Measurements from ENCODE around the gene SLC35A3. TPM values are rescaled to one million over a fixed set of nuclear protein-coding genes. Genes with fewer than 3 reads are reported as not detected.

SLC35A3 gene
- total RNA-seq, 1 experiment from 2014 or later, result 16.9 TPM

DNA sequence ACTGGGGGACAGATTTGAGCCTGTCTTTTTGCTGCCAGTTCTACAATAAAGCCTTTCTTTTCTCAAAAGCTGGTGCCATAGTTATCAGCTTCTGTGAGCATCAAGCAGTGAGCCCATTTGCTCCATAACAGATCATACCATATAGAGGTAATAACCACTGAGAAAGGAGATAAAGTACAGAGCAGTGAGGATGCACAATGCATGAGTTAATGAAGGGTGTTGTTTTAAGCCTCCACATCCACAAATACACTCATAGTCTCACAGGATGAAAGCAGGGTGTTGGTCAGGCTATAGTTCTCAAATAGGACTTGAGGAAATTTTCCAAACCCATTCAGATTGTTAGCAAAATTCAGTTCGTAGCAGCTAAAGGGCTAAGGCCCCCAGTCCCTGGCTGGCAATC is 25.6 kb upstream of the SLC35A3 start:
- Mint-ChIP-seq H3K27ac (ENCODE audit: unreplicated experiment) (peak overlapping the region; percentile 48), H3K36me3 (ENCODE audit: insufficient read depth, unreplicated experiment) (no peaks in the 10 kb centered on the region), H3K4me3 (ENCODE audit: unreplicated experiment) (no peak overlapping the region), H3K27me3 (ENCODE audit: insufficient read depth, unreplicated experiment) (no peaks in the 10 kb centered on the region), H3K4me1 (ENCODE audit: low read depth, unreplicated experiment) (peaks cover 10% of the 10 kb centered on the region), H3K9me3 (ENCODE audit: unreplicated experiment) (no peaks in the 10 kb centered on the region)
- Histone ChIP-seq H3K4me1 (peaks cover 7% of the 10 kb centered on the region), H3K9me3 (no peaks in the 10 kb centered on the region), H3K27me3 (replicated peaks; ENCODE audit: control insufficient read depth, insufficient read depth, low read length) (no peaks in the 10 kb centered on the region), H3K4me3 (ENCODE audit: low read depth, low read length) (no peak overlapping the region), H3K36me3 (ENCODE audit: control insufficient read depth, insufficient read depth, low read length) (no peaks in the 10 kb centered on the region)
- TF ChIP-seq, protein P1, sequence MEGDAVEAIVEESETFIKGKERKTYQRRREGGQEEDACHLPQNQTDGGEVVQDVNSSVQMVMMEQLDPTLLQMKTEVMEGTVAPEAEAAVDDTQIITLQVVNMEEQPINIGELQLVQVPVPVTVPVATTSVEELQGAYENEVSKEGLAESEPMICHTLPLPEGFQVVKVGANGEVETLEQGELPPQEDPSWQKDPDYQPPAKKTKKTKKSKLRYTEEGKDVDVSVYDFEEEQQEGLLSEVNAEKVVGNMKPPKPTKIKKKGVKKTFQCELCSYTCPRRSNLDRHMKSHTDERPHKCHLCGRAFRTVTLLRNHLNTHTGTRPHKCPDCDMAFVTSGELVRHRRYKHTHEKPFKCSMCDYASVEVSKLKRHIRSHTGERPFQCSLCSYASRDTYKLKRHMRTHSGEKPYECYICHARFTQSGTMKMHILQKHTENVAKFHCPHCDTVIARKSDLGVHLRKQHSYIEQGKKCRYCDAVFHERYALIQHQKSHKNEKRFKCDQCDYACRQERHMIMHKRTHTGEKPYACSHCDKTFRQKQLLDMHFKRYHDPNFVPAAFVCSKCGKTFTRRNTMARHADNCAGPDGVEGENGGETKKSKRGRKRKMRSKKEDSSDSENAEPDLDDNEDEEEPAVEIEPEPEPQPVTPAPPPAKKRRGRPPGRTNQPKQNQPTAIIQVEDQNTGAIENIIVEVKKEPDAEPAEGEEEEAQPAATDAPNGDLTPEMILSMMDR (IDR thresholded peaks at IDR 0.05; ENCODE audit: insufficient read depth in 1 of 2, low read depth in 1 of 2, low read length in 1 of 2, severe bottlenecking in 1 of 2, unreplicated experiment in 1 of 2), result no peak
- no TSS peak for BruUV-seq (replicated peaks)
- intact Hi-C loops (cut with micrococcal nuclease; ENCODE audit: unreplicated experiment), result no loop called here
- no peak for DNase-seq
- ChIA-PET CTCF (no interaction called here), POLR2A (no interaction called here)

DNA sequence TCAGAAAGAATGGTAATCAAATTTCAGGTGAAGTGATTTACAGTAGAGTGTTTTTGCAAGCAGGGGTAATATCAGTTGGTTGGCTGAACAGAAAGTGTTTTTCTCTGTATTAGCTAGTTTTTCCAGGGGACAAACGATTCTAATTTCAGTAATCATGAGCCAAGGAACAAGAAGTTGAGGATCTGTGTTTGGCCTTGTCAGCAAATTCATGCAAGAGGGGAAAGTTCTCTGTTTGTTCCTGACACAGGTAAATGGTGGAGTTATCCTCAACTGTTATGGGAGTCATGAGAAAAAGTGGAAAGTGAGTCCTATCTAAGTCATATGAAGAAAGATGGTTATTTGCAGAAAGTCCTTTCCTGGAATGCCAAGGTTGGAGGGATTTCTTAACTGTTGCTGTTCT is 24.6 kb upstream of the SLC35A3 start:
- Mint-ChIP-seq H3K4me1 (ENCODE audit: low read depth, unreplicated experiment) (peaks cover 10% of the 10 kb centered on the region), H3K4me3 (ENCODE audit: unreplicated experiment) (no peak overlapping the region), H3K36me3 (ENCODE audit: insufficient read depth, unreplicated experiment) (no peaks in the 10 kb centered on the region), H3K27me3 (ENCODE audit: insufficient read depth, unreplicated experiment) (no peaks in the 10 kb centered on the region), H3K27ac (ENCODE audit: unreplicated experiment) (no peak overlapping the region), H3K9me3 (ENCODE audit: unreplicated experiment) (no peaks in the 10 kb centered on the region)
- TF ChIP-seq, protein P1 (IDR thresholded peaks at IDR 0.05; ENCODE audit: insufficient read depth in 1 of 2, low read depth in 1 of 2, low read length in 1 of 2, severe bottlenecking in 1 of 2, unreplicated experiment in 1 of 2), result no peak
- H3K4me1 ChIP-seq, result peaks cover 7% of the 10 kb centered on the region
- H3K36me3 ChIP-seq (ENCODE audit: control insufficient read depth, insufficient read depth, low read length), result no peaks in the 10 kb centered on the region
- CTCF ChIA-PET, result no interaction called here
- no peak for DNase-seq
- intact Hi-C loops (cut with micrococcal nuclease; ENCODE audit: unreplicated experiment), result loop anchor here (1.0 kb wide), 1 partner anchor 25 kb away; no protein-coding TSS in a partner anchor
- POLR2A ChIA-PET, result no interaction called here
- H3K9me3 ChIP-seq, result no peaks in the 10 kb centered on the region
- no peaks in the 10 kb centered on the region for H3K27me3 ChIP-seq (replicated peaks; ENCODE audit: control insufficient read depth, insufficient read depth, low read length)
- BruUV-seq (replicated peaks), result no TSS peak
- no peak overlapping the region for H3K4me3 ChIP-seq (ENCODE audit: low read depth, low read length)

DNA sequence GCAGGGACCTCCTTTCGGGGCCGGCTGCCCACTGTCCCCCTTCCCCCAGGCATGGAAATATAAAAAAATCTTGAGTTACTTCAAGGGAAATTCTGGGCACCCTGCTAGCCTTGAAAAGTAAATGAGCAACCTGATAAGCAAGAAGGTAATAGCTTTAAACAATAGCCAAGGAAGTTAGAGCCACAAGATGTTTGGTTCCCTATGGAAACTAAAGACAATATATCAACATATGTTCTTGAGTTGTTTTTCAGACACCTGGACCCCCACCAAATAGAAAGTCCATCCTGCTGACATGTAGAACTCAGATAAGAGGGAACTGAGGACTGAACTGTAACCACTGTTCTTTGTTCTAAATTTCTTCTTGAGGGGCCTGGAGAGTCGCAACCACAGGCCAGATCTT is 19.3 kb upstream of the SLC35A3 start:
- no TSS peak for BruUV-seq (replicated peaks)
- Mint-ChIP-seq H3K9me3 (ENCODE audit: unreplicated experiment) (no peaks in the 10 kb centered on the region), H3K27ac (ENCODE audit: unreplicated experiment) (no peak overlapping the region), H3K4me1 (ENCODE audit: low read depth, unreplicated experiment) (no peaks in the 10 kb centered on the region), H3K27me3 (ENCODE audit: insufficient read depth, unreplicated experiment) (no peaks in the 10 kb centered on the region), H3K4me3 (ENCODE audit: unreplicated experiment) (no peak overlapping the region), H3K36me3 (ENCODE audit: insufficient read depth, unreplicated experiment) (no peaks in the 10 kb centered on the region)
- no peaks in the 10 kb centered on the region for H3K4me1 ChIP-seq
- intact Hi-C loops (cut with micrococcal nuclease; ENCODE audit: unreplicated experiment), result no loop called here
- H3K9me3 ChIP-seq, result no peaks in the 10 kb centered on the region
- CTCF ChIA-PET, result no interaction called here
- no peaks in the 10 kb centered on the region for H3K36me3 ChIP-seq (ENCODE audit: control insufficient read depth, insufficient read depth, low read length)
- POLR2A ChIA-PET, result no interaction called here
- no peaks in the 10 kb centered on the region for H3K27me3 ChIP-seq (replicated peaks; ENCODE audit: control insufficient read depth, insufficient read depth, low read length)
- no peak overlapping the region for H3K4me3 ChIP-seq (ENCODE audit: low read depth, low read length)
- TF ChIP-seq, protein P1 (IDR thresholded peaks at IDR 0.05; ENCODE audit: insufficient read depth in 1 of 2, low read depth in 1 of 2, low read length in 1 of 2, severe bottlenecking in 1 of 2, unreplicated experiment in 1 of 2), result no peak
- DNase-seq, result no peak

All from Caco-2 (cell line).